A673 (cell line): ENCODE results near the gene FLOT2. TPM values are rescaled to one million over a fixed set of nuclear protein-coding genes. Genes with fewer than 3 reads are reported as not detected.

Experiments
- BruUV-seq: library from RNA; stranded (reverse); fragments of 400-500 nt; replicated peaks from 2 replicates; lab custom pipeline; 2021; lab: Mats Ljungman, UMichigan
- CTCF ChIA-PET: fragments of 300-600 bp; sonication (Branson Sonifier 250); formaldehyde crosslinking; loops from one replicate; lab custom pipeline; 2022; ENCODE audit warnings: antibody characterized with exemption; lab: Charles Lee
- POLR2A ChIA-PET: fragments of 300-600 bp; sonication (Branson Sonifier 250); formaldehyde crosslinking; loops from one replicate; lab custom pipeline; 2022; ENCODE audit warnings: antibody characterized with exemption; ENCODE audit not compliant: low non-redundant PET; lab: Charles Lee
- DNase-seq: peaks from one replicate; pipeline ENCODE4 v3.0.0-alpha.2; 2015; ENCODE audit warnings: low spot score
- H3K27ac ChIP-seq: fragments of 200-600 bp; sonication (generic); 2 replicates; pipeline ENCODE4 v1.5.1; 2016; ENCODE audit warnings: mixed run types, low read depth, mild to moderate bottlenecking, mixed read lengths, antibody characterized with exemption, low read length; ENCODE audit not compliant: poor library complexity, severe bottlenecking
- H3K27me3 ChIP-seq: fragments of 200-600 bp; sonication (generic); replicated peaks from 2 replicates; pipeline ENCODE4 v1.6.1; 2017; ENCODE audit warnings: mixed run types, low read depth, mild to moderate bottlenecking, mixed read lengths, antibody characterized with exemption, low read length; ENCODE audit not compliant: insufficient read depth, poor library complexity
- H3K36me3 ChIP-seq: fragments of 200-600 bp; sonication (generic); 2 replicates; pipeline ENCODE4 v1.6.1; 2016; ENCODE audit warnings: mixed run types, mild to moderate bottlenecking, mixed read lengths, antibody characterized with exemption, low read length; ENCODE audit not compliant: insufficient read depth, poor library complexity, severe bottlenecking
- H3K4me1 ChIP-seq: fragments of 200-600 bp; sonication (generic); 2 replicates; pipeline ENCODE4 v1.6.1; 2017; ENCODE audit warnings: mixed run types, mild to moderate bottlenecking, mixed read lengths, antibody characterized with exemption, low read length; ENCODE audit not compliant: insufficient read depth, poor library complexity, severe bottlenecking
- H3K4me3 ChIP-seq: fragments of 200-600 bp; sonication (generic); 2 replicates; pipeline ENCODE4 v1.5.1; 2016; ENCODE audit warnings: low read depth, mixed run types, mild to moderate bottlenecking, mixed read lengths, low read length; ENCODE audit not compliant: poor library complexity, severe bottlenecking
- H3K9me3 ChIP-seq: fragments of 200-600 bp; sonication (generic); 2 replicates; pipeline ENCODE4 v1.6.1; 2016; ENCODE audit warnings: mixed run types, low read depth, mild to moderate bottlenecking, mixed read lengths, antibody characterized with exemption, low read length; ENCODE audit not compliant: poor library complexity, severe bottlenecking
- EZH2 ChIP-seq: fragments of 200-600 bp; sonication (generic); IDR thresholded peaks from 2 replicates; pipeline ENCODE4 v1.6.1; 2017; ENCODE audit warnings: borderline replicate concordance, low read depth, mild to moderate bottlenecking, mixed read lengths, antibody characterized with exemption, low read length; ENCODE audit not compliant: poor library complexity, severe bottlenecking
- intact Hi-C: fragments of 100-400 bp; cut with micrococcal nuclease; formaldehyde crosslinking; loops from one replicate; pipeline ENCODE4 v1.10.0; 2022; ENCODE audit not compliant: unreplicated experiment
- total RNA-seq: library from RNA; stranded (reverse); gene quantifications from 2 replicates; pipeline ENCODE4 v1.2.3, GENCODE V29; 2021
- TF ChIP-seq, protein P1 (sequence below): fragments of 300-800, 200-600 bp; sonication (generic); conservative IDR thresholded peaks from 2 replicates; pipeline ENCODE4 v1.5.1; 2017; ENCODE audit warnings: low read depth, mild to moderate bottlenecking, antibody characterized with exemption, low read length, moderate library complexity, mixed read lengths

The FLOT2 gene
- total RNA-seq, 1 experiment from 2014 or later = 79.1 TPM

DNA sequence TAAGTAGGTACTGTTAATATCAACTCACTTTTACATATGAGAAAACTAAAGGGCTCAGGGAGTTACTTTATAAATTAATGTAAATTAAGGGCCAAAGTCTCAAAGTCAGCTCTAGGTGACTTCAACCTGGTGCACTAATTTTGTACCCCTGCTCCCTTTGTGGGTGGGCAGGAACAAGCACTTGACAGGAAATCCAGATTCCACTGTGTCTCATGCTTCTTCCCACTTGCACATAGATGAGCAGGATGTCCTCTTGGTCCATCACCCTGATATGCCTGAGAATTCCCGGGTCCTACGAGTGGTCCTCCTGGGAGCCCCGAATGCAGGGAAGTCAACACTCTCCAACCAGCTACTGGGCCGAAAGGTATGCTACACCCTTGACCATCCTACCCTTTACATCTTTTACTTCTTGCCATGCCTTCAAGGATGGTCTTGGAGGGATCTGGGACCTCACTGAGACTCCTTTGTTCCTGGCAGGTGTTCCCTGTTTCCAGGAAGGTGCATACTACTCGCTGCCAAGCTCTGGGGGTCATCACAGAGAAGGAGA is 41.4 kb downstream of the FLOT2 start:
- peaks cover 3% of the 10 kb centered on the region for H3K4me1 ChIP-seq
- peak overlapping the region; percentile 75 for H3K4me3 ChIP-seq
- H3K9me3 ChIP-seq = no peaks in the 10 kb centered on the region
- CTCF ChIA-PET = interaction anchor here (0.8 kb wide), 1 partner anchor 261 kb away, joined by 3 read pairs; no protein-coding TSS in a partner anchor
- no peak for DNase-seq
- BruUV-seq = no TSS peak
- no peak overlapping the region for H3K27ac ChIP-seq
- TF ChIP-seq, protein P1, sequence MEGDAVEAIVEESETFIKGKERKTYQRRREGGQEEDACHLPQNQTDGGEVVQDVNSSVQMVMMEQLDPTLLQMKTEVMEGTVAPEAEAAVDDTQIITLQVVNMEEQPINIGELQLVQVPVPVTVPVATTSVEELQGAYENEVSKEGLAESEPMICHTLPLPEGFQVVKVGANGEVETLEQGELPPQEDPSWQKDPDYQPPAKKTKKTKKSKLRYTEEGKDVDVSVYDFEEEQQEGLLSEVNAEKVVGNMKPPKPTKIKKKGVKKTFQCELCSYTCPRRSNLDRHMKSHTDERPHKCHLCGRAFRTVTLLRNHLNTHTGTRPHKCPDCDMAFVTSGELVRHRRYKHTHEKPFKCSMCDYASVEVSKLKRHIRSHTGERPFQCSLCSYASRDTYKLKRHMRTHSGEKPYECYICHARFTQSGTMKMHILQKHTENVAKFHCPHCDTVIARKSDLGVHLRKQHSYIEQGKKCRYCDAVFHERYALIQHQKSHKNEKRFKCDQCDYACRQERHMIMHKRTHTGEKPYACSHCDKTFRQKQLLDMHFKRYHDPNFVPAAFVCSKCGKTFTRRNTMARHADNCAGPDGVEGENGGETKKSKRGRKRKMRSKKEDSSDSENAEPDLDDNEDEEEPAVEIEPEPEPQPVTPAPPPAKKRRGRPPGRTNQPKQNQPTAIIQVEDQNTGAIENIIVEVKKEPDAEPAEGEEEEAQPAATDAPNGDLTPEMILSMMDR = no peak
- no peaks in the 10 kb centered on the region for H3K27me3 ChIP-seq
- POLR2A ChIA-PET = no interaction called here
- H3K36me3 ChIP-seq = peaks cover 24% of the 10 kb centered on the region
- intact Hi-C loops = loop anchor here (10.0 kb wide), 1 partner anchor 61 kb away; no protein-coding TSS in a partner anchor

DNA sequence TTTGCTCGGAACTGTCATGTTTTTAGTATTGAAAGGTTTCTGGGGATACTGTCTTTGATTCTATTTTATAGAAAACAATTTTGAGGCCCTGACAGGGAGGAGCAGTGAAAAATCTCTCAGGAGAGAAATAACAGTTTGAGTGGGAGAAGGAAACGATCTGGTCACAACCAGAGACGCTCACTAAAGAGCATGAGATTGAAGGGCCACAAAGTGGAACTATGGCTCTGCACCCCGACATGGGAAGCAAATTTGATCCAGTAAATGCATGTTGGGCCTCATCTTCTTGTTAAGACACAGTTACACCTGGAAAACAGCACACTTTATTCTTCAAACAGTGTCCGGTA is 42.2 kb downstream of the FLOT2 start:
- H3K27ac ChIP-seq = peak overlapping the region; percentile 78

DNA sequence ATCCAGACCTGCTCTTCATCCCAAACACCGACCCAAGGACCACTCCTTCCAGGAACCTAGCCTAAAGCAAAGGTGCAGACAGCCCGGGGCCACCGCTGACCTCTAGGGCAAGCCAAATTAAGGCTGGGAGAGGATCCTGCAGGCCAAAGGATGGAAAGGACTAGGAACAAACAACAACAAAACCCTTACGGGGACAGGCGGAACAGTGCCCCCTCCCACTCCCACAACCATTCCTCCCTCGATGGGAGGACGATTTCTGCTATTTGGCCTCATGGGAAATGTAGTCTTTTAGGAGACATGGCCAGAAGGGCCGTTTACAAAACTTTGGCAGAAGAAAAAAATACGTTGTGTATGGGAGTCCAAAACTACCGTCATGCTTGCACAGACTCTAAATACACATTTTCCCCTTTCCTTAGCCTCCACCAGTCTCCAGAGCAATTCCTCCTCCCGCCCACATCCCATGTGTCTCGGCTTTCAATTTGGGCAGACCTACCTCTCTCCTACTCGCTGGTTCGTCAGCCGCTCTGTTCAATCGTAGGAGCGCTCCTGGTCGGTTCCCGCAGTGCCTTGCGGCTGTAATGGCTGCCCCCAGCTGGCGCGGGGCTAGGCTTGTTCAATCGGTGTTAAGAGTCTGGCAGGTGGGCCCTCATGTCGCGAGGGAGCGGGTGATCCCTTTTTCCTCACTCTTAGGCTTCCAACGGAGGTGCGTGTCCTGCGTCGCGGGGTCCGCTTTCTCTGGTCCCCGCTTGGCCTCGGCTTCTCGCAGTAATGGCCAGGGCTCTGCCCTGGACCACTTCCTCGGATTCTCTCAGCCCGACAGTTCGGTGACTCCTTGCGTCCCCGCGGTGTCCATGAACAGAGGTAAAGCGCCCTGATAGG is 42.8 kb downstream of the FLOT2 start, which contains the start of gene ERAL1:
TSS of gene ERAL1 (plus strand) at position 560 of the 879 bp plus-strand sequence. CDS start at position 579, 19 bp downstream.
- DNase-seq = peak; percentile 94
- TSS peak; percentile 96 for BruUV-seq
- TF ChIP-seq, protein P1 = no peak
- no peak for TF ChIP-seq EZH2
- POLR2A ChIA-PET = no interaction called here
- H3K4me3 ChIP-seq = peak within 1 kb of the TSS; percentile 75
- no peaks in the 10 kb centered on the region for H3K9me3 ChIP-seq
- CTCF ChIA-PET = interaction anchor here (0.6 kb wide), 1 partner anchor 184 kb away, joined by 4 read pairs; no protein-coding TSS in a partner anchor
- H3K36me3 ChIP-seq = peaks cover 16% of the 10 kb centered on the region
- no peaks in the 10 kb centered on the region for H3K27me3 ChIP-seq
- intact Hi-C loops = loop anchor here (5.0 to 10.0 kb wide), 2 partner anchors 43 to 60 kb away; partner anchors contain the start of gene FLOT2
- peaks cover 3% of the 10 kb centered on the region for H3K4me1 ChIP-seq
- H3K27ac ChIP-seq = peak within 1 kb of the TSS; percentile 78

More for the DNA sequence above, 42.2 kb downstream of the FLOT2 start:
- Histone ChIP-seq H3K36me3 (peaks cover 20% of the 10 kb centered on the region), H3K4me1 (peaks cover 3% of the 10 kb centered on the region), H3K4me3 (peak overlapping the region; percentile 75), H3K9me3 (no peaks in the 10 kb centered on the region), H3K27me3 (no peaks in the 10 kb centered on the region)
- BruUV-seq = TSS peak; percentile 76
- no peak for TF ChIP-seq EZH2
- ChIA-PET CTCF (no interaction called here), POLR2A (no interaction called here)
- DNase-seq = no peak
- intact Hi-C loops = loop anchor here (10.0 kb wide), 1 partner anchor 61 kb away; no protein-coding TSS in a partner anchor
